ENCODE data around the gene SLC1A7. TPM values are rescaled to one million over a fixed set of nuclear protein-coding genes. Genes with fewer than 3 reads are reported as not detected.

SLC1A7 gene
- total and polyA plus RNA-seq, 2 of the 13 experiments (the other 11 are each of a cell fraction or from before 2014, with no cell fraction given) = 0.04 to 2.0 TPM

DNA sequence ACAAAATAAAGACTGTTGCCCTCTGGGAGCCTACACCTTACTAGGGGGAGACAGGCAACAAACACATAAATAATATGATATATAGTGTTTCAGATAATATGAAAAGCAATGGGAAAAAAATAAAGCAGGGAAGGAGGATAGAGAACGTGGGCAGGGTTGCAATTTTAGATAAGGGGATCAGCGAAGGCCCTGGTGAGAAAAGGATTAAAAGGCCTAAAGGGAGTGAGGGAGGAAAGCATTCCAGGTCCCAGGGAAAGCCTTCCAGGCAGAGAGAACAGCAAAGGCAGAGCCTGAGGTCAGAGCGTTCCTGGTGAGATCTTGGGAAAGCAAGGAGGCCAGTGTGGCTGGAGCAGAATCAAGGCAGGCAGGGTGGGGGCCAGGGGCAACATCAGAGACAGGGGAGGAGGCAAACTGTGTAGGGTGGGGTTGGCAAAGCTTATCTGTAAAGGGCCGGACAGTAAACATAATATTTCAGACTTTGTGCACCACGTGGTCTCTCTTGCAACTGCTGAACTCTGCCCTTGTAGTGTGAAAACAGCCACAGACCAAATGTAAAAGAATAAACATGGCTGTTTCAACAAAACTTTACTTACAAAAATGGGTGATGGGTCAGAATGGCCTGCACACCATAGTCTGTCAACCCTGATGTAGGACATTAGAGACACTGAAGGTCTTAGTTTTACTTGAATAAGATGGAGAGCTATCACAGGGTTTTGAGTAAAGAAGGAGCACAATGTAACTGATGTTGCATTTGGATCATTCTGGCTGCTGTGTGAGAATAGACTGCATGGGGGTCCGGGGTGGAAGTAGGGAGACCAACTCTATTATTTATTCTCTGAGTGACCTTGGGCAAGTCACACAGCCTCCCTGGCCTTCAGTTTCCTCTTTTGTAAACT is 40.9 kb upstream of the SLC1A7 start (continued):
- TF ChIP-seq, protein P1, sequence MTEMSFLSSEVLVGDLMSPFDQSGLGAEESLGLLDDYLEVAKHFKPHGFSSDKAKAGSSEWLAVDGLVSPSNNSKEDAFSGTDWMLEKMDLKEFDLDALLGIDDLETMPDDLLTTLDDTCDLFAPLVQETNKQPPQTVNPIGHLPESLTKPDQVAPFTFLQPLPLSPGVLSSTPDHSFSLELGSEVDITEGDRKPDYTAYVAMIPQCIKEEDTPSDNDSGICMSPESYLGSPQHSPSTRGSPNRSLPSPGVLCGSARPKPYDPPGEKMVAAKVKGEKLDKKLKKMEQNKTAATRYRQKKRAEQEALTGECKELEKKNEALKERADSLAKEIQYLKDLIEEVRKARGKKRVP (CRISPR knock-in tag; IDR thresholded peaks at IDR 0.05) = peak in 1 of 2 experiments; percentile 85; a peak in 2 of 4 replicates
- peak; percentile 33; the same call in 1 of the 2 replicates for TF ChIP-seq ZMAT3 (CRISPR knock-in tag; conservative IDR thresholded peaks at IDR 0.05)
- TF ChIP-seq TRIM24 (CRISPR knock-in tag; IDR thresholded peaks at IDR 0.05) = no peak
- no peak for TF ChIP-seq ZNF160 (CRISPR knock-in tag; IDR thresholded peaks at IDR 0.05)
- no peak for TF ChIP-seq SRSF1 (optimal IDR thresholded peaks at IDR 0.05; ENCODE audit: low read depth, low read length)
- TF ChIP-seq, protein P2, sequence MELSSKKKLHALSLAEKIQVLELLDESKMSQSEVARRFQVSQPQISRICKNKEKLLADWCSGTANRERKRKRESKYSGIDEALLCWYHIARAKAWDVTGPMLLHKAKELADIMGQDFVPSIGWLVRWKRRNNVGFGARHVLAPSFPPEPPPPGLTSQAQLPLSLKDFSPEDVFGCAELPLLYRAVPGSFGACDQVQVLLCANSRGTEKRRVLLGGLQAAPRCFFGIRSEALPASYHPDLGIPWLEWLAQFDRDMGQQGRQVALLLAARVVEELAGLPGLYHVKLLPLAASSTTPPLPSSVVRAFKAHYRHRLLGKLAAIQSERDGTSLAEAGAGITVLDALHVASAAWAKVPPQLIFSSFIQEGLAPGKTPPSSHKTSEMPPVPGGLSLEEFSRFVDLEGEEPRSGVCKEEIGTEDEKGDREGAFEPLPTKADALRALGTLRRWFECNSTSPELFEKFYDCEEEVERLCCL (CRISPR knock-in tag; IDR thresholded peaks at IDR 0.05; ENCODE audit: borderline replicate concordance) = no peak
- no peak; the same call in 1 of the 2 replicates for TF ChIP-seq SMAD3 (CRISPR knock-in tag; IDR thresholded peaks at IDR 0.05)
- no peak for TF ChIP-seq NFYB (CRISPR knock-in tag; IDR thresholded peaks at IDR 0.05)
- TF ChIP-seq ZNF883 (CRISPR knock-in tag; IDR thresholded peaks at IDR 0.05; ENCODE audit: not compliant biosample characterization) = no peak
- no peak for TF ChIP-seq MATR3 (CRISPR knock-in tag; IDR thresholded peaks at IDR 0.05)
- TF ChIP-seq, protein P3, sequence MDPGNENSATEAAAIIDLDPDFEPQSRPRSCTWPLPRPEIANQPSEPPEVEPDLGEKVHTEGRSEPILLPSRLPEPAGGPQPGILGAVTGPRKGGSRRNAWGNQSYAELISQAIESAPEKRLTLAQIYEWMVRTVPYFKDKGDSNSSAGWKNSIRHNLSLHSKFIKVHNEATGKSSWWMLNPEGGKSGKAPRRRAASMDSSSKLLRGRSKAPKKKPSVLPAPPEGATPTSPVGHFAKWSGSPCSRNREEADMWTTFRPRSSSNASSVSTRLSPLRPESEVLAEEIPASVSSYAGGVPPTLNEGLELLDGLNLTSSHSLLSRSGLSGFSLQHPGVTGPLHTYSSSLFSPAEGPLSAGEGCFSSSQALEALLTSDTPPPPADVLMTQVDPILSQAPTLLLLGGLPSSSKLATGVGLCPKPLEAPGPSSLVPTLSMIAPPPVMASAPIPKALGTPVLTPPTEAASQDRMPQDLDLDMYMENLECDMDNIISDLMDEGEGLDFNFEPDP (CRISPR knock-in tag; conservative IDR thresholded peaks at IDR 0.05) = no peak
- TF ChIP-seq ZNF317 (CRISPR knock-in tag; IDR thresholded peaks at IDR 0.05) = peak; percentile 54; the same call in 1 of the 2 replicates
- no peak for TF ChIP-seq ZNF234 (CRISPR knock-in tag; conservative IDR thresholded peaks at IDR 0.05)
- TF ChIP-seq ZNF333 (CRISPR knock-in tag; IDR thresholded peaks at IDR 0.05; ENCODE audit: borderline replicate concordance) = no peak
- TF ChIP-seq TBP (CRISPR knock-in tag; IDR thresholded peaks at IDR 0.05) = no peak
- TF ChIP-seq BRD4 (CRISPR knock-in tag; IDR thresholded peaks at IDR 0.05) = no peak; the same call in none of the 2 replicates
- TF ChIP-seq MYNN (CRISPR knock-in tag; IDR thresholded peaks at IDR 0.05; ENCODE audit: low read depth) = no peak
- TF ChIP-seq SRSF9 (IDR thresholded peaks at IDR 0.05; ENCODE audit: borderline replicate concordance, insufficient read depth, low read depth, low read length, poor library complexity, severe bottlenecking) = no peak
- TF ChIP-seq, protein P4, sequence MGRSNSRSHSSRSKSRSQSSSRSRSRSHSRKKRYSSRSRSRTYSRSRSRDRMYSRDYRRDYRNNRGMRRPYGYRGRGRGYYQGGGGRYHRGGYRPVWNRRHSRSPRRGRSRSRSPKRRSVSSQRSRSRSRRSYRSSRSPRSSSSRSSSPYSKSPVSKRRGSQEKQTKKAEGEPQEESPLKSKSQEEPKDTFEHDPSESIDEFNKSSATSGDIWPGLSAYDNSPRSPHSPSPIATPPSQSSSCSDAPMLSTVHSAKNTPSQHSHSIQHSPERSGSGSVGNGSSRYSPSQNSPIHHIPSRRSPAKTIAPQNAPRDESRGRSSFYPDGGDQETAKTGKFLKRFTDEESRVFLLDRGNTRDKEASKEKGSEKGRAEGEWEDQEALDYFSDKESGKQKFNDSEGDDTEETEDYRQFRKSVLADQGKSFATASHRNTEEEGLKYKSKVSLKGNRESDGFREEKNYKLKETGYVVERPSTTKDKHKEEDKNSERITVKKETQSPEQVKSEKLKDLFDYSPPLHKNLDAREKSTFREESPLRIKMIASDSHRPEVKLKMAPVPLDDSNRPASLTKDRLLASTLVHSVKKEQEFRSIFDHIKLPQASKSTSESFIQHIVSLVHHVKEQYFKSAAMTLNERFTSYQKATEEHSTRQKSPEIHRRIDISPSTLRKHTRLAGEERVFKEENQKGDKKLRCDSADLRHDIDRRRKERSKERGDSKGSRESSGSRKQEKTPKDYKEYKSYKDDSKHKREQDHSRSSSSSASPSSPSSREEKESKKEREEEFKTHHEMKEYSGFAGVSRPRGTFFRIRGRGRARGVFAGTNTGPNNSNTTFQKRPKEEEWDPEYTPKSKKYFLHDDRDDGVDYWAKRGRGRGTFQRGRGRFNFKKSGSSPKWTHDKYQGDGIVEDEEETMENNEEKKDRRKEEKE (IDR thresholded peaks at IDR 0.05) = no peak
- no peak for TF ChIP-seq SMYD3 (CRISPR knock-in tag; IDR thresholded peaks at IDR 0.05)
- TF ChIP-seq SPEN (CRISPR knock-in tag; IDR thresholded peaks at IDR 0.05; ENCODE audit: low read depth) = peak; percentile 85
- TF ChIP-seq CEBPB (IDR thresholded peaks at IDR 0.05; ENCODE audit: borderline replicate concordance, low read depth, low read length) = peak; percentile 76
- peak; percentile 75; the same call in 1 of the 2 replicates for TF ChIP-seq ZNF510 (CRISPR knock-in tag; IDR thresholded peaks at IDR 0.05; ENCODE audit: low read depth)

Data from HepG2 (cell line).